IPS-18c (cell line): ENCODE data around the gene MAMDC2.
"Not testable (repeated sequence)": the region's sequence is repeated elsewhere in the genome, so short reads cannot be mapped to it uniquely, and the experiment has no call there.

Experiments used
- H3K4me3 ChIP-seq: 2 replicates; pipeline ENCODE4 v1.7.0; 2013; ENCODE audit warnings: low read depth, mild to moderate bottlenecking, low read length, moderate library complexity; ENCODE audit not compliant: insufficient read depth
- H3K9me3 ChIP-seq: one replicate; pipeline ENCODE4 v1.6.1; 2013; ENCODE audit warnings: mild to moderate bottlenecking, low read length, moderate library complexity; ENCODE audit not compliant: control insufficient read depth, insufficient read depth

MAMDC2 gene

GRCh38 chr9:70177121-70177520 is 133.5 kb downstream of the MAMDC2 start:
- no peak overlapping the region for H3K4me3 ChIP-seq
- H3K9me3 ChIP-seq = no peaks in the 10 kb centered on the region

GRCh38 chr9:70192707-70193106 is 149.1 kb downstream of the MAMDC2 start:
- H3K9me3 ChIP-seq = no peaks in the 10 kb centered on the region
- no peak overlapping the region for H3K4me3 ChIP-seq

- H3K4me3 ChIP-seq = no peak overlapping the region
- no peaks in the 10 kb centered on the region for H3K9me3 ChIP-seq
Observed at GRCh38 chr9:70195456-70195855, 151.8 kb downstream of the MAMDC2 start.

- Histone ChIP-seq H3K9me3 (no peaks in the 10 kb centered on the region), H3K4me3 (no peak overlapping the region)
Observed at GRCh38 chr9:70197216-70198044, 153.8 kb downstream of the MAMDC2 start.

GRCh38 chr9:70204743-70205142 is 161.1 kb downstream of the MAMDC2 start:
- H3K9me3 ChIP-seq, H3K4me3 ChIP-seq: not testable (repeated sequence)

- Histone ChIP-seq H3K9me3 (no peaks in the 10 kb centered on the region), H3K4me3 (no peak overlapping the region)
Observed at GRCh38 chr9:70205366-70206020, 161.8 kb downstream of the MAMDC2 start.

GRCh38 chr9:70217029-70217428 is 173.4 kb downstream of the MAMDC2 start:
- peaks cover 7% of the 10 kb centered on the region for H3K9me3 ChIP-seq
- no peak overlapping the region for H3K4me3 ChIP-seq

GRCh38 chr9:70218767-70219166 is 175.1 kb downstream of the MAMDC2 start:
- no peaks in the 10 kb centered on the region for H3K9me3 ChIP-seq
- H3K4me3 ChIP-seq = no peak overlapping the region

GRCh38 chr9:70220216-70220615 is 176.6 kb downstream of the MAMDC2 start:
- Histone ChIP-seq H3K9me3 (no peaks in the 10 kb centered on the region), H3K4me3 (no peak overlapping the region)

GRCh38 chr9:70222354-70222753 is 178.7 kb downstream of the MAMDC2 start:
- Histone ChIP-seq H3K9me3 (no peaks in the 10 kb centered on the region), H3K4me3 (no peak overlapping the region)

- H3K9me3 ChIP-seq = no peaks in the 10 kb centered on the region
- H3K4me3 ChIP-seq = no peak overlapping the region
Observed at GRCh38 chr9:70228118-70228517, 184.5 kb downstream of the MAMDC2 start.

GRCh38 chr9:70228611-70229010 is 185.0 kb downstream of the MAMDC2 start:
- H3K4me3 ChIP-seq = no peak overlapping the region
- peaks cover under 1% of the 10 kb centered on the region for H3K9me3 ChIP-seq

GRCh38 chr9:70229026-70229425 is 185.4 kb downstream of the MAMDC2 start:
- H3K9me3 ChIP-seq = peaks cover 2% of the 10 kb centered on the region
- H3K4me3 ChIP-seq = no peak overlapping the region

GRCh38 chr9:70229579-70229978 is 185.9 kb downstream of the MAMDC2 start:
- Histone ChIP-seq H3K9me3 (peaks cover 2% of the 10 kb centered on the region), H3K4me3 (no peak overlapping the region)

- Histone ChIP-seq H3K9me3 (peaks cover 2% of the 10 kb centered on the region), H3K4me3 (no peak overlapping the region)
Observed at GRCh38 chr9:70232476-70232875, 188.8 kb downstream of the MAMDC2 start.

GRCh38 chr9:70234208-70234607 is 190.6 kb downstream of the MAMDC2 start:
- H3K9me3 ChIP-seq, H3K4me3 ChIP-seq: not testable (repeated sequence)

GRCh38 chr9:70245952-70246351 is 202.3 kb downstream of the MAMDC2 start:
- H3K9me3 ChIP-seq, H3K4me3 ChIP-seq: not testable (repeated sequence)

GRCh38 chr9:70250221-70250620 is 206.6 kb downstream of the MAMDC2 start:
- peaks cover 2% of the 10 kb centered on the region for H3K9me3 ChIP-seq
- H3K4me3 ChIP-seq = no peak overlapping the region
